Measurements from ENCODE around the gene NFE2L1.
A peak's percentile ranks its signal among the peaks of the same experiment; 100 is the strongest.
"Not testable (repeated sequence)": the region's sequence is repeated elsewhere in the genome, so short reads cannot be mapped to it uniquely, and the experiment has no call there.

Gene NFE2L1, protein sequence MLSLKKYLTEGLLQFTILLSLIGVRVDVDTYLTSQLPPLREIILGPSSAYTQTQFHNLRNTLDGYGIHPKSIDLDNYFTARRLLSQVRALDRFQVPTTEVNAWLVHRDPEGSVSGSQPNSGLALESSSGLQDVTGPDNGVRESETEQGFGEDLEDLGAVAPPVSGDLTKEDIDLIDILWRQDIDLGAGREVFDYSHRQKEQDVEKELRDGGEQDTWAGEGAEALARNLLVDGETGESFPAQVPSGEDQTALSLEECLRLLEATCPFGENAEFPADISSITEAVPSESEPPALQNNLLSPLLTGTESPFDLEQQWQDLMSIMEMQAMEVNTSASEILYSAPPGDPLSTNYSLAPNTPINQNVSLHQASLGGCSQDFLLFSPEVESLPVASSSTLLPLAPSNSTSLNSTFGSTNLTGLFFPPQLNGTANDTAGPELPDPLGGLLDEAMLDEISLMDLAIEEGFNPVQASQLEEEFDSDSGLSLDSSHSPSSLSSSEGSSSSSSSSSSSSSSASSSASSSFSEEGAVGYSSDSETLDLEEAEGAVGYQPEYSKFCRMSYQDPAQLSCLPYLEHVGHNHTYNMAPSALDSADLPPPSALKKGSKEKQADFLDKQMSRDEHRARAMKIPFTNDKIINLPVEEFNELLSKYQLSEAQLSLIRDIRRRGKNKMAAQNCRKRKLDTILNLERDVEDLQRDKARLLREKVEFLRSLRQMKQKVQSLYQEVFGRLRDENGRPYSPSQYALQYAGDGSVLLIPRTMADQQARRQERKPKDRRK
- total RNA-seq = 53.1 to 77.6 (median 68.4) reads per million in 4 donors

DNA sequence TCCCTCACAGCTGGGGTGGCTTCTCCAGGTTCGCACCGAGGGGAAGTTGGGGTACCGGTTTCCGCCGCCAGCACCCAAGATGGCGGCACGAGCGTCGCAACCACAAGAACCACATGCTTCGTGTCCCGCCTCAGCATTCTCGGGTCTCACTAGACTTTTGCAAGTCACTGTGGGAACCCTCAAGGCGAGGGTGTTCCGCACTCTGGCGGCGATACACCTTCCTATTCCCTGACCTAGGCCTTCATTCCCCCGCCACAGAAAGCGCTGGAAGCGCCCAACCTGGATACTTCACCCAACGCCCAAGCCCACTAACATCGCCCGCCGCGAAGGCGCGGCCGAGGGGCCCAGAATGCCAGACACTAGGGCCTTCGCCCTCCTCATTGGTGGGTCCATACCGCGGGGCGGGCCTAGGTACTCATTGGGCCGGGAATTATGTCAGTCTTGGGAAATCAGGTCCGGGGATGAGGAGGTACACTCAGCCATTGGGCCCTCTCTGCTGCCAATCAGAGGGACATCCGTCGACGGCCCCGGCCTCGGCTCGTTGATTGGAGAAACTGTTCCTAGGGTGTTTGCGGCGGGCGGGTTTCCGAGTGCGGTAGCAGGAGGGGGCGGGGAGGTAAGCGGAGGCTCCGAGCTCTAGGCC, at the start of gene NFE2L1:
Gene NFE2L1, plus strand, starts transcription at position 619 of the 643 bp plus-strand sequence. CDS start 2,760 bp downstream, outside the sequence.
- DNase-seq = peak; percentile 95 to 99 (median 97)

DNA sequence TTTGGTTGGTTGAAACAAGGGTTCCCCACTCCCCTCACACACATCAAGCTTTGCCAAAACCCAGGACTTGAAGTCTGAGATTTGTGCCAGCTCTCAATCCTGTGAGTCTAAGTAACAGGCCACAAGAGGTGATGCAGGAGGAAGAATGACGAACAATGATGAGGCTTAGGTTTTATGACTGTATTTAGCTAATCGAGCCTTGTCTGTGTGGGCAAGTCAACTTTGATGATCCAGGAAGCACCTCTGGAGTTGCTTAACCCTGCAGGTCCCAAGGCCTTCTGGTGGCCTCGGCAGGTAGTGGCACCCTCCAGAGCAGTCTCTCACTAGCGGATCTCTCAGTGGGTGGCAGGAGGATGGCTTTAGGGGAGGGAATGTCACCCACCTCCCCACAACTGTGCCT, 48.6 kb upstream of the NFE2L1 start:
- DNase-seq = no peak

DNA sequence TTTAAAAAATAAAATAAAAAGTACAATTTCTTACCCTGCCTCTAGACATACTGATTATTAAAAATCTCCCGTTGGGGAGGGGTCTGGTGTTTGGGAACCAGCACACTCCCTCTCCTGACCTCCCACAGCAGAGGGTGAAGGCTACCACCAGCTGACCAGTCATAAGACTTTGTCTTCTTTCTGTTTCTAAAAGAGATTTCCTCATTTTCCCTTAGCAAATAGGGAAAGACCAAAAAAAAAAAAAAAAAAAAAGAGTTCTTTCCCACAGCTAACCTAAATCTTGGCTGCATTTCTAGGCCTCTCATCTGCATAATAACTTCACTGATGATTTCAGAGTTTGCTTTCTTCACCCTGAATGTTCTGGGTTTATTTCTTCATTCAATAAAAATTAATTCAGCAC, 47.0 kb upstream of the NFE2L1 start:
- no peak for DNase-seq

DNA sequence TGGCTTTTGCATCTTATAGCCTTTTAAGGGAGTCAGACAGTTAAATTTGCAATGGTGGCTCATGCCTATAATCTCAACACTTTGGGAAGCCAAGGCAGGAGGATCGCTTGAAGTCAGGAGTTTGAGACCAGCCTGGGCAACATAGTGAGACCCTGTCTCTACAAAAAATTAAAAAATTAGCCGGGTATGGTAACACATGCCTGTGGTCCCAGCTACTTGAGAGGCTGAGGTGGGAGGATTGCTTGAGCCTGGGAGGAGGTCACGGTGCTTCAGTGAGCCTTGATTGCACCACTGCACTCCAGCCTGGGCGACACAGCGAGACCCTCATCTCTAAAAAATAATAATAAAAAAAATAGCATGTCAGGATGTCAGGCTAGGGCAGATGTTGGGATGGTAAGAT, 46.5 kb upstream of the NFE2L1 start:
- not testable (repeated sequence) for DNase-seq

DNA sequence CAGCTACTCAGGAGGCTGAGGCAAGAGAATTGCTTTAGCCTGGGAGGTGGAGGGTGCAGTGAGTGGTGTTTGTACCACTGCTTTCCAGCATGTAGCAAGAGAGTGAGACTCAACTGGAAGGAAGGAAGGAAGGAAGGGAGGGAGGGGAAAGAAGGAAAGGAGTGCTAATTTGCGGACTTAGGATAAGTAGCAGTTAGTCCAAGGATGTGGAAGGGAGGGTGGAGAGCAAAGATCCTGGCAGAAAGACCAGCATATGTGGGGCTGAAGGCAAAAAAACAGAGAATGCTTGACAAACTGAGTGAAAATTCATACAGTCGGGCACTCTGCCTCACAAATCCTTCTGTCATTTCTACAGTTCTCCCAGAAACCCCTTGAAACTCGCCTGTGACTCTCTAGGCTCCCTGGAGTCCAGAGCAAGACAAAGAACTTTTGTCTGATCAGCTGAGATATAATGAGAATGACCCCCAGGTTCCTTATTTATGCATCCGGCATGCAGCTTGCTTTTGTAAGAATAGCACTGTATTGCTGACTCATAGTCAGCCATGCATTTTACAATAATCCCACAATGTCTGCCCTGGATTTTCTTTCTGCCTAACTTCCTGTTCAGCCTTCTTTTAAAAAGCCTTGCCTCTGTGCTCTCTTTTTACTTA, 45.8 kb upstream of the NFE2L1 start:
- no peak for DNase-seq

DNA sequence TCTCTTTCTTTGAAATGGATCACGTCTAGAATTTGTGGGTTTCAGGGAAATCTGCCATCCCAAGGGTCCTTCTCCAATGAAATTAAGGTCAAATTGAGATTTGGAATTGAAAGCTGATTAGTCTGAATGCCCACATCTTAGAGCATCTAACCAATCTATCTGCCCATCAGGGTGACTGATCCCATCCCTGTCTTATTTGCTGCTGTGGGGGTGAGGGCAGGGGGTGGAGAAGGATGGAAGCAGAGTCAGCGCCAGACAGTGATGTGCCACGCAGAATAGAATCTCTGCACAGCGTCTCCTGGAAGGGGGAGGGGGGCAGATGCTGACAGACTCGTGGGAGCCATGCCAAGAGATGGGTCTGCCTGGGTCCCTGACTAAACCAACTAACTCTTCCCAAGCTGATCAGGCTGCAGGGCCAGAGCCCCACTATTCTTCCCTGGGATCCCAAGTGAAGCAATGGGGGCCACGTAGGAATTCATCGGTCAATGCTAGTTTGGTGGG, 45.2 kb upstream of the NFE2L1 start:
- no peak for DNase-seq

DNA sequence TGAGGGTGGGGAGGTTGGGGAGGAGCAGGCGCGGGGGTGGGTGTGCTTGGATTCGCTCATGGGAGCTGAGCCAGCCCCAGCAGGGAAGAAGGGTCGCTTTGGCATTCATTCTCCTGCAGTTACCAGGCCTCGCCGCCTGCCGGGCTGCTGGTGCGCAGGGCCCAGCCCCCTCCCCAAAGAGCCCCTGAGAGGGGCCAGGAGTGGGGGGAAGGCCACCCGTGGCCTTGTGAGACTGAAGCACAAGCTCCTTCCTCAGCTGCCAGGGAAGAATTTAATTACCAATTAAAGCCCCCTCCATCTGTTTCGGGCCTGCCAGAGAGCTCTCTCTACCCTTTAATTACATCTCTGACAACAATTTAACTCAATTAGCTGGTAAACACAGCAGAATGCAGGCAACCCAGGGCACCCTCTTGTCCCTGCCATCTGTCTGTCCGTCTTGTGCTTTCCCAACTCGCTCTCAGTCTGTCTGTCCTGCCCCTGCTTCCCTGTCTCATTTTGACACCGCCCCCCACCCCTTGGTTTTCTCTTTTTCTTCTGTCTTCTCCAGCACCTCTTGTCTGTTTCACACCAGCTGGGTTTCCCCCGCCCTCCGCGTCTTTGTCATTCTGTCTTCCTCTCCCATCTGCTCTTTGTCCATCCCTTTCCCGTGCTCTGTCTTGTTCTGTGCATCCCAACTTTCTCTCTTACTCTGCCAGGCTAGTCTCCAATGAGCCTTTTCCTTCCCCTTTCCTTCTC, 44.6 kb upstream of the NFE2L1 start:
- DNase-seq = no peak

DNA sequence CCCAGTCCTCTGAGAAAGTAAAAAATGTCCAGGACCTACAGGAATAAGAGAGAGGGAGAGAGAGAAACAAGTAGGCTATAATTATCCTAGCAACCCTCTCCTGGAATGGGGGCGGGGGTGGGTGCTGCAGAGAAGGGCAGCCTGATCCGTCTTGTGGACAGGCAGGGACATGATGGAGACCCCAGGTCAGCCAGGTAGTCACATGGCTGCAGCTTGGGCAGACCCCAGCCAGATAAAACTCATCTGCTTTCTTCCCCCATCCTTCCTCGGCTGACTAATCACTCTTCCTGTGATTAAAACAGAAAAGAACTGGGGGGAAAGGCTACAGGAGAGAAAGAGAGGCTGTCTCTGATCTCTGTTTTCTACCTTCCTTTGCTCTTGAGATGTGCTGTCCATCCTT, 43.2 kb upstream of the NFE2L1 start:
- DNase-seq = no peak

DNA sequence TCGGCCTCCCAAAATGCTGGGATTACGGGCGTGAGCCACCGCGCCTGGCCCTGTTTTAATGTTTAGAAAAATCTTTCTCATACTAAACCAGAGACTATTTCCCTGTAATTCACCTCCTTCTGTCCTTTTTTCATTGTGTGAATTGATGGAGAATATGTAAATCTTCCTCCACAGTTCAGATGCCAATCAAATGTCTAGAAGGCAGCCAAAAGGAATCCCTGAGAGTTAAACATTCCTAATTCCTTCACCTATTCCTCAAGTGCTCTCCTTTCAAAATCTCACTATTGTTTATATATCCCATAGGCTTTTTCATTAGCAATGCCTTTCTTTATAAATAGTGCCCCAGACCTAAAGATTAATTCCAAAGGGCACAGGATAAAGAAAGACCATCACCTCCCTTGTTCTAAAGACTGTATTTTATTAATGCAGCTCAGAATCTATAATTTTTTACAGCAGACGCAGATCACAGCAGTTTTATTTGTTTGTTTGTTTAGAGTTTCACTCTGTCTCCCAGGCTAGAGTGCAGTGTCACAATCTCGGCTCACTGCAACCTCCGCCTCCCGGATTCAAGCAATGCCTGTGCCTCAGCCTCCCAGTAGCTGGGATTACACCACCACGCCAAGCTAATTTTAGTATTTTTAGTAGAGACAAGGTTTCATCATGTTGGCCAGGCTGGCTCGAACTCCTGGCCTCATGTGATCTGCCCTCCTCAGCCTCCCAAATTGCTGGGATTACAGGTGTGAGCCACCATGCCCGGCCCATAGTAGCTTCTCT, 41.0 kb upstream of the NFE2L1 start:
- no peak for DNase-seq

DNA sequence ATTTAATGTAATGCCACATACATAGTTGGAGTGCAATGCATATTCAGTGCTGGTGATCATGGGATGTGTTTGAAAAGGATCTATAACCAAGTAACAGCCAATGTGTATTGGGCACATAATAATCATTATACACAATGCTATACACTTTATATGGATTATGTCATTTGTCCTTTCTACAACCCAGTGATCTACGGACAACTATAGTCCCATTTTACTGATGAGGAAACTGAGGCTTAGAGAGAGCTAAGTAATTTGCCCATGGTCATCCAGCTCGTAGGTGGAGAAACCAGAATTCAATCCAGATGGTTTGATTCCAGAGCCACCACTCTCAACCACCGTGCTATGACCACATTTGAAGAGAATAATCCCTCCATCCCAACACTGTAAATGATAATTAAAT, 38.0 kb upstream of the NFE2L1 start:
- DNase-seq = no peak

DNA sequence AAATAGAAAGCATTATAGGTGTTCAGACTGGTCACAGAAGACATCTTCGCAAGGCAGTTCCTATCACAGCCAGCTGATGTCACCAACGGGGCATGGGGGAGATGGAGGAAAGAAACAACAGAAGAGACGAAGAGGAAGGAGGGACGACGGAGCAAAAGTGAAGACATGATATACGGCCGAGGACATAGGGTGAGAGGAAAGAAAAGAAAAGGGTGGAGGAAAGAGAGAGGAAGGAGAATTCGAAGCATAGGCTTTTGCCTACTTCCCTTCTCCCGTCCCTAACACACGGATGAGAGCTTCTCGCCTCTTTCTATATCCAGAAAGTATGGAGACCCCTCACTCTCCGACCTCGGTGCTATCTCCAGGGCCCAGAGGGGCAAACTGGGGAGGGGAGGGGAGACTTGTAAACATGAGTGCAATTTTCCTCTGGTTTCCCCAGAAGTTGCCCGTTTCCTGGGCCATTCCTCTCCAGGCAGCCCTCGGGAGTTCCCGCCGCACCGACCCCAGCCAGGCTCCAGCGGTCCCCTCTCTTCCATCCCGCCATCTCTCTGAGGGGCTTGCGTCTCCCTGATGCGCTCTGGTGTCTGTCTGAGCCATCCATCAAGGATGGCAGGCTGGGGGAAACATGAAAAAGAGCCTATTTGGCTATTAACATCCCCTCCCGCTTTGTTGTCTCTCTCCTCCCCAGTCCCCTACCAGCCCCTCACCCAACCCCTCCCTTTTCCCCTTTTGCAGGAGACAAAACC, 36.6 kb upstream of the NFE2L1 start:
- peak in 1 of 5 donors; percentile 73 for DNase-seq

DNA sequence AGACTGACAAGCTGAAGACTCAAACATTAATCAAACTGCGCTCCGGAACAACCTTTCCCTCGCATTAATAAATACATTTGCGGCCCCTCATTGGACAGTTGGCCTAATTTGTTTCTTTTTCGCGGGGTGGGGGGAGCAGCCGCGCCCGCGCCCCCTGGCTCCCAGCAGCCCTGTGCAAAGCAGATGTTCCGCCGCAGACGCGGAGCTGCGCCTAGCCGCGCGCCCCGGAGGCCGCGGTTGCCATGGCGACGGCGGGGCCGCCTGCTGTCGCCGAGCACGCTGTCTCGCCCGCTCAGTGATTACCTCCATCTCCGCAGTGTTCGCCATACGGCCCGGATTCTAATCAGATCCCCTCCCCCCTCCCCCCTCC, 36.0 kb upstream of the NFE2L1 start:
- DNase-seq = peak; percentile 40 to 80 (median 47)

DNA sequence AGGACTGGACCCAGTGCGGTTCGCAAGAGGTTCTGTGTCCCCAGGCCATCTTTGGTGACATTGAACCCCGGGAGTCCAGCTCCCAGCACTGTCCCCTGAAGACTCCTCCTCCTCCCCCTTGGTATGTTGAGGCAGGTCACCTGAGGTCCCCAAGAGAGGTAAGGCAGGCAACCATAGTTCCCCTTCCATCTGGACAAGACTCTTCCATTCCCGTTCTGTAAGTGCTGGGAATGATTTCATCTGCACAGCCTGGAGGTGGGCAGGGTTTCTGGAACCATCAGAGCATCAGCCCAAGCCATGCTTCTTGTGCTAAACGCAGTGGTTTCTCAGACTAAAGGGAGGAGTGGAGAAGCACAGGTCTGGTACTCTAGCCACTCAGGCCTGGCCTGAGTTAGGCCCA, 35.5 kb upstream of the NFE2L1 start:
- no peak for DNase-seq

DNA sequence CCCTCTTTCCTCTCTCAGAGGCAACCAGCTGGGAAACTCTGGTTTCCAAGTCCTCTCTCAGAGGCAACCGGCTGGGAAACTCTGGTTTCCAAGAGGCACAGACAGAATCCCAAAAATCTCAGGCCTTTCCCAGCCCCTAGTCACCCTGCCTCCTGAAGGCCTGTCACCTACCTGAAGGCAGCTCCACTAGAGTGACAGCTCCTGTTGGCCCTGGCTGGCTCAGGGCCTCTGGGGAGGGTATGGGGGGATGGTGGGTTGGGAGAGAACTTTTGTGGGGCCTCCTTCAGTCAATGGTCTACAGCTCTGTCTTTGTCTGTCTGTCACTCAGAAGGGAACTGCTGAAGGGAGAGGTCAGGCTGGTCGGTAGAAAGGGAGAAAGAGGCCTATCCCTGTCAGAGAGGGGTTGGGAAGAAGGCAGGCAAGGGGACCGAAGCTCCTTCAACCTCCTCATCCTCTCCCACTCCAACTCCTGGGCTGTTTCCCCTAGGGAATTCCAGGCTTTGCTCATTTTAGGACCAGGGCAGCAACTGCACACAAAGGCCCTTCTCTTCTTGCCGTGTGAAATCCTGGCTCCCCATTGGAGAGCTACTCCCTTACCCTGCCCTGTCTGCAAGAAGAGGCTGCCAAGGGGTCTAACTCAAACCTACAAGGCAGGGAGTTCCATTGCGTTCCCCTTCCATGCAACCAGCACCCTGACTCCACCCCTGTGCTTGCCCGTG, 34.1 kb upstream of the NFE2L1 start:
- no peak for DNase-seq

DNA sequence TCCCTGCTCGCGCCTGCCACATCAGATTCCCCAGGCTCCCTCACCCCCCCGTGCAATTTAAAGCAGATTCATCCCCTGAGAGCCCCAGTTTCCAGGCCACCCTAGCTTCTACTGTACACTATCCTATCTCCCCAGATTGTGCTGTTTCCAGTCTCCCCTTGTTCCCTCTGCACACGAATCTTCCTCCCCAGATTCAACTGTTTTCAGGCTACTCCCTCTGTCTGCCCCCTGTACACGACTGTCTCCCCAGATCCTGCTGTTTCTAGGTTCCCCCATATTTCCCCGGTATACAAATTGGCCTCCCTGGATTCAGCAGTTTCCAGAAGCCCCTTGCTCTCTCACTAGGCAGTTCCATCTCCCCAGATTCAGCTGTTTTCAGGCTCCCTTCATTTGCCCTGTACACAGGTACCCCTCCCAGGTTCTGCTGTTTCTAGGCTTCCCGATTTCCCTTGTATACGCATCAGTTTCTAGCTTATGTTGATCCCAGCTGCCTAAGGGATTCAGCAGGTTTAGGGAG, 33.5 kb upstream of the NFE2L1 start:
- DNase-seq = no peak

DNA sequence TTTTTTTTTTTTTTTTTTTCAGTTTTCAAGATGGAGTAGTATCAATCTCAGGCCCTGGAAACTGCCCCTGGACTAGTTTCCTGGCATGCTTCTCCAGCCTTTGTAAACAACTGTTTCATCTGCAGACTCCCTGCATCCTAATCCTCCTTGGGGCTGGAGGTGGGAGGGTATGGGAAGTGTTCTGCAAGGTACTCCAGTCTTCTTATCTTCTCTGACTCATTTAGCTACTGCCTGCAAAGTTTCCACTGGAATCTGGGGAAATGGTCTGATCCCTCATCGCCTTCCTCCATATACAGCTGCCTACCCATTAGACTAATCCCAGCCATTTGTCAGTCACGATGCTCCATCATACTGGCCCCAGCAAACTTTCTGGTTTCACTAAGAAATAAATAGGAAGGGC, 32.0 kb upstream of the NFE2L1 start:
- DNase-seq = no peak

DNA sequence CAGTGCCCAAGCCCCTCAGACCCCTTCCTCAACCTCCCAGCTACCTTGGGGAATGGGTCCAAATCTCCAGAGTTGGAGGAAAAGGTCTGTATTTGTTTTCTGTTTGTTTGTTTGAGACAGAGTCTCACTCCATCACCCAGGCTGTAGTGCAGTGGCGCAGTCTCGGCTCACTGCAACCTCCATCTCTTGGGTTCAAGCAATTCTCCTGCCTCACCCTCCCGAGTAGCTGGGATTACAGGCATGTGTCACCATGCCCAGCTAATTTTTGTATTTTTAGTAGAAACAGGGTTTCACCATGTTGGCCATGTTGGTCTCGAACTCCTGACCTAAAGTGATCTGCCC, 30.4 kb upstream of the NFE2L1 start:
- not testable (repeated sequence) for DNase-seq

DNA sequence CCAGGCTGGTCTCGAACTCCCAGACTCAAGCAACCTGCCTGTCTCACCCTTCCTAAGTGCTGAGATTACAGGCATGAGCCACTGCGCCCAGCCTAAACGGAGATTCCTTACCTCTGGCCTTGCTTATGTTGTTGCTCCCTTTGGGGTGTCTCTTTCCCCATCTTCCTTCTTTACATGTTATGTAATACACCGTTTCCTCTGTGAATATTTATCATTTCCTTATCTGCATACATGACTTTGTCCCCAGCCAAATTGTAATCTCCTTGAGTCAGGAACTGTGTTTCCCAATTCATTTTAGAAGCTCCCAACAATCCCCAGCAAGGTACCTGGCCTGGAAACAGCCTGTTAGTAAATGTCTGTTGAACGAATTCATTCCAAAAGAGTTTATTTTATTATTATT, 26.2 kb upstream of the NFE2L1 start:
- no peak for DNase-seq

DNA sequence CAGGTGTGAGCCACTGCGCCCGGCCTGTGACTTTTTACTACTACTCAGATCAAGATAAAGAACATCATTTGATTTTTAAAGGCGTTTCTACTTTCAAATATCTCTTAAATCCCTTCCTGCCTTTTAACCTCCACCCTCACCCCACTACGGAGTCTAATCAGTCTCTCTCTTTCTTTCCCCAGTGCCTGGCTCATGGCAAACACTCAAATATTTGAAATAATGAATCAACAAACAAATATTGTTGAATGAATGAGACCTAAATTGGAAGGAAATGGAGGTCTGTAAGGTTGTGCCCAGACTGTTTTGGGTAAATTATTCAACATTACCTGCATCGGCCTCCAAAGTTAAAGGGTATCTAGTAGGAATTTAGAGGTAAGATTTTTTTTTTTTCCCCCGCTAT, 25.3 kb upstream of the NFE2L1 start:
- no peak for DNase-seq
